Erythroblast (primary cell): ENCODE results near the gene CTAGE1.

Source experiments
- GATA1 ChIP-seq: IDR thresholded peaks from 2 replicates; pipeline ENCODE4 v1.6.1; 2011; ENCODE audit warnings: low read depth, mild to moderate bottlenecking, control low read depth, low read length, moderate library complexity
- POLR2A ChIP-seq: IDR thresholded peaks from 2 replicates; pipeline ENCODE4 v1.6.1; 2011; ENCODE audit warnings: mild to moderate bottlenecking, low read length

DNA sequence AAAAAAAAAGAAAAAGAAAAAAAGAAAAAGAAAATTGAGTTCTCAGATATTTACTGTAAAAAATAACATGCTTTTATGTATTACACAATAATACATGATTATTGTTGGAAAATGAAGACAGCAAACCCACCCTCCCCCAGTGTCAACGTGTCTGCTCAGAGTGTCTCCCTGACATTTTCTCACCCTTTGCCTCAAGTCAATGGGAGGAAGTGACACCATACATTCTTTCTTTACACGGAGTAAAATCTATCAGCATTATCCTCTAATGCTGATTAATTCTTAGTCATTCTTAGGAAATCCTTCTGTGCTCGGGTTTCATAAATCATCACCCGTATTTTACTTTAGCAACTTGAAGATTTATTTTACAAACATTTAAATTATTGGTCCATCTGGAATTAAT lies 32.0 kb downstream of the CTAGE1 start:
- no peak for TF ChIP-seq POLR2A
- no peak for TF ChIP-seq GATA1
